ENCODE data around the gene PACSIN3.

Gene PACSIN3

GRCh38 chr11:47184711-47185304, 1.4 kb downstream of the PACSIN3 start:
- Histone ChIP-seq H3K9me2 (ENCODE audit: low read depth, low read length) (no peaks in the 10 kb centered on the region), H3K9me3 (ENCODE audit: low read length) (no peaks in the 10 kb centered on the region), H3K4me1 (ENCODE audit: insufficient read depth, low read length, severe bottlenecking) (peaks cover 16% of the 10 kb centered on the region), H3K36me3 (ENCODE audit: insufficient read depth, low read length) (no peaks in the 10 kb centered on the region), H3K27ac (ENCODE audit: low read depth, low read length, poor library complexity, severe bottlenecking) (no peak overlapping the region), H3K9ac (ENCODE audit: low read length) (no peak overlapping the region), H3K79me2 (ENCODE audit: insufficient read depth, low read length) (no peaks in the 10 kb centered on the region), H2AFZ (ENCODE audit: low read length) (no peak overlapping the region), H3K4me2 (ENCODE audit: low read length) (no peak overlapping the region), H3K4me3 (ENCODE audit: low read depth, low read length, poor library complexity, severe bottlenecking) (no peak overlapping the region), H3K27me3 (ENCODE audit: insufficient read depth, low read length) (peaks cover 10% of the 10 kb centered on the region; the same call in 1 of the 2 replicates), H4K20me1 (ENCODE audit: insufficient read depth, low read length) (no peaks in the 10 kb centered on the region), H3F3A (ENCODE audit: insufficient read depth, low read length) (no peaks in the 10 kb centered on the region)
- no peak for TF ChIP-seq CTCF (IDR thresholded peaks at IDR 0.05; ENCODE audit: low read length)

- no peaks in the 10 kb centered on the region for H3K36me3 ChIP-seq (ENCODE audit: insufficient read depth, low read length)
- no peak for TF ChIP-seq EZH2 (IDR thresholded peaks at IDR 0.05; ENCODE audit: borderline replicate concordance, low read length)
- TF ChIP-seq CTCF (IDR thresholded peaks at IDR 0.05; ENCODE audit: low read length) = no peak
- no peak overlapping the region for H3K4me3 ChIP-seq (ENCODE audit: low read depth, low read length, poor library complexity, severe bottlenecking)
- H3K9me2 ChIP-seq (ENCODE audit: low read depth, low read length) = no peaks in the 10 kb centered on the region
- peaks cover 16% of the 10 kb centered on the region for H3K4me1 ChIP-seq (ENCODE audit: insufficient read depth, low read length, severe bottlenecking)
- H3K9ac ChIP-seq (ENCODE audit: low read length) = no peak overlapping the region
- H3K4me2 ChIP-seq (ENCODE audit: low read length) = no peak overlapping the region
- no peaks in the 10 kb centered on the region for H3K9me3 ChIP-seq (ENCODE audit: low read length)
- no peaks in the 10 kb centered on the region for H4K20me1 ChIP-seq (ENCODE audit: insufficient read depth, low read length)
- no peaks in the 10 kb centered on the region for H3K79me2 ChIP-seq (ENCODE audit: insufficient read depth, low read length)
- no peak overlapping the region for H3K27ac ChIP-seq (ENCODE audit: low read depth, low read length, poor library complexity, severe bottlenecking)
- H3K27me3 ChIP-seq (ENCODE audit: insufficient read depth, low read length) = peaks cover 10% of the 10 kb centered on the region; the same call in 1 of the 2 replicates
- no peaks in the 10 kb centered on the region for H3F3A ChIP-seq (ENCODE audit: insufficient read depth, low read length)
- H2AFZ ChIP-seq (ENCODE audit: low read length) = no peak overlapping the region
Observed at GRCh38 chr11:47183969-47184368, 2.3 kb downstream of the PACSIN3 start.

GRCh38 chr11:47183031-47183856, 3.0 kb downstream of the PACSIN3 start:
- H3K79me2 ChIP-seq (ENCODE audit: insufficient read depth, low read length) = no peaks in the 10 kb centered on the region
- H3K36me3 ChIP-seq (ENCODE audit: insufficient read depth, low read length) = no peaks in the 10 kb centered on the region
- H4K20me1 ChIP-seq (ENCODE audit: insufficient read depth, low read length) = no peaks in the 10 kb centered on the region
- H3K27ac ChIP-seq (ENCODE audit: low read depth, low read length, poor library complexity, severe bottlenecking) = no peak overlapping the region
- H3K9me2 ChIP-seq (ENCODE audit: low read depth, low read length) = no peaks in the 10 kb centered on the region
- no peaks in the 10 kb centered on the region for H3F3A ChIP-seq (ENCODE audit: insufficient read depth, low read length)
- no peak overlapping the region for H2AFZ ChIP-seq (ENCODE audit: low read length)
- H3K4me2 ChIP-seq (ENCODE audit: low read length) = no peak overlapping the region
- TF ChIP-seq CTCF (IDR thresholded peaks at IDR 0.05; ENCODE audit: low read length) (no peak), EZH2 (IDR thresholded peaks at IDR 0.05; ENCODE audit: borderline replicate concordance, low read length) (no peak)
- peaks cover 10% of the 10 kb centered on the region; the same call in 1 of the 2 replicates for H3K27me3 ChIP-seq (ENCODE audit: insufficient read depth, low read length)
- no peak overlapping the region for H3K4me3 ChIP-seq (ENCODE audit: low read depth, low read length, poor library complexity, severe bottlenecking)
- H3K4me1 ChIP-seq (ENCODE audit: insufficient read depth, low read length, severe bottlenecking) = peaks cover 16% of the 10 kb centered on the region
- no peak overlapping the region for H3K9ac ChIP-seq (ENCODE audit: low read length)
- no peaks in the 10 kb centered on the region for H3K9me3 ChIP-seq (ENCODE audit: low read length)

Data from OCI-LY1 (cell line).